ENCODE data around the gene INPP5E.

The INPP5E gene

DNA sequence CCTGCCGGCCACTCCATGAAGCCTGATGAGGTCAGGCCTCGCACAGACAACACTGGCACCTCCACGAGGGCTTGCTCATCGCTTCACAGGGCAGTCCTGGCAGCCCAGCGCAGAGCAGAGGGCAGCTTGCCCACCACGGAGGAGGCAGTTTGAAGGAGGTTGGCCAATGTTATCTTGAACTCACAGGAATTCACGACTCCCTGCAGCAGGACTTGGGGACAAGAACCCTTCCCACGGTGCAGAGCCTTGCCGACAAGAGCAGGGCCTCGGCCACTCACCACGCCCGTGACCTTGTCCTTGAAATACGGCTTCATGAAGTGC, 44.7 kb downstream of the INPP5E start:
- H3K4me3 ChIP-seq (ENCODE audit: low read depth, low read length): no peak overlapping the region
- TF ChIP-seq CTCF (IDR thresholded peaks at IDR 0.05; ENCODE audit: low read depth, low read length): no peak

DNA sequence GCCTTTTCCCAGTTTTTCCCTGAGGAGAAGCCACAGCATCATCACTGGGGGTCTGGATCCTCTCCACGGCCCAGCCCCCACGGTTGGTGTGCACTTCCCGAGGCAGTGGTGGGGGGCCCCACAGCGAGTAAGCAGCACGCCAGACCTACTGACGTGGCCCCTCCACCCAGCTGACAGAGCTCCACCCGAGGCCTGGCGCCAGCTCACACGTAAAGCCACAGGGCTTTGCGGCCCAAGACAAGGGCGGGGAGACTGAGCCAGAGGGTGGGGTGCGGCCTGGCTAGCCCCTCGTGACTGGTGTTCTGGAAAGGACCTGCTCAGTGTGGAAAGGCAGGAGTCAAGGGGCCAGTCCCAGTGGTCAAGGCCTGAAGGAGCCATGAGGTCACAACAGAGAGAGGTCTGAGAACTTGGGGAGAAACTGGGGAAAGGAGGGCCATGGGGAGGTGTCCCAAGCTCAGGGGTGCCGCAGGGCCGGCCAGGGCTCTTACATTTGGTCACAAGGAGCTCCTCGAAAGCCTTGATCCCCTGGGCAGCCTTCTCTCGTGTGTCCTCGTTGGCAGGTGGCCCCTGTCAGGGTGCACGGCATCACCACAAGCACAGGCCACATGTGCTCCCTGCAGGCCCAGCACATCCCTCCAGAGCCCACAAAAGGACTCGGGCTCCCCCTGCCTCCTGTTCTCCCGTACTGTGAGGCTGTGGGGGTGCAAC, 45.2 kb downstream of the INPP5E start:
- TF ChIP-seq CTCF (IDR thresholded peaks at IDR 0.05; ENCODE audit: low read depth, low read length): no peak
- no peak overlapping the region for H3K4me3 ChIP-seq (ENCODE audit: low read depth, low read length)

DNA sequence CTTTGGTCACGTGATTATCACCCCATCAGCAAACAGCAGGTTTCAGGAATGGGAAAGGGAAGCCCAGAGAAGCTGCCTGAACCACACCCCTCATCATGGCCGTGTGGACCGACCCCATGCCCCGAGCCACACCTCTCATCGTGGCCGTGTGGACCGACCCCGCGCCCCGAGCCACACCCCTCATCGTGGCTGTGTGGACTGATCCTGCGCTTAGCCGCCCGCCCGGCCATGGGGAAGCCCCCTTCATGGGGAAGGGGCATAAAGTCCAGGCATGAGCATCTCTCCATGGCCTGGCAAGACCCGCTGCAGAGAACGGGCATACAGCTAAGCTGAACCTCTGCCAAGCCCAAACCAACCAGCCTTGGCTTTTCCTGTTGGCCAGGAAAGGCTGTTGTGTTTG, 46.1 kb downstream of the INPP5E start:
- no peak for TF ChIP-seq CTCF (IDR thresholded peaks at IDR 0.05; ENCODE audit: low read depth, low read length)
- H3K4me3 ChIP-seq (ENCODE audit: low read depth, low read length): no peak overlapping the region

- TF ChIP-seq CTCF (IDR thresholded peaks at IDR 0.05; ENCODE audit: low read depth, low read length): no peak
- H3K4me3 ChIP-seq (ENCODE audit: low read depth, low read length): no peak overlapping the region
Observed at GRCh38 chr9:136392538-136393449, 46.9 kb downstream of the INPP5E start.

GRCh38 chr9:136391737-136392537, 47.7 kb downstream of the INPP5E start:
- TF ChIP-seq CTCF (IDR thresholded peaks at IDR 0.05; ENCODE audit: low read depth, low read length): no peak

DNA sequence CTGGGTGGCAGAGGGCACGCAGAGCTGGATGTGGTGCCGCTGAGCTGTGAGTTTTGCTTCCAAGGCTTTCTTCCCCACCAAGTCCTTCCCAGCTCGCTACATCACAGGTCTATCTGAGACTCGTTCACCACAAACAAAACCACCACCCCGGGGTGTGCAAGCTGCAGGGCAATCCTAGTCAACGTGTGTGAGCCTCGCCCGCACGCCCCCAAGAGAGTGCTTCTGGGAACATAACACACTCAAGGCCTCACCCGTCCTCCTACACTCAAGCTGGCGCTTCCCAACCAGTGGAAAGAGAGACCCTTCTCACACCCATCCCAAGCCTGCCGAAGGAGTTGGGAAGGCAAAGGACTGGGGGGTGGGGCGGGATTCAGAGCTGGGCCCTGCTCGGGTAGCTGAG, 50.2 kb downstream of the INPP5E start:
- TF ChIP-seq CTCF (IDR thresholded peaks at IDR 0.05; ENCODE audit: low read depth, low read length): no peak
- no peak overlapping the region for H3K4me3 ChIP-seq (ENCODE audit: low read depth, low read length)

More at GRCh38 chr9:136391737-136392537, 47.7 kb downstream of the INPP5E start:
- H3K4me3 ChIP-seq (ENCODE audit: low read depth, low read length): no peak overlapping the region

Data from WI38 (cell line).